Measurements from ENCODE around the gene EIF4A2.
"Not testable (repeated sequence)": the region's sequence is repeated elsewhere in the genome, so short reads cannot be mapped to it uniquely, and the experiment has no call there.

EIF4A2 gene

DNA sequence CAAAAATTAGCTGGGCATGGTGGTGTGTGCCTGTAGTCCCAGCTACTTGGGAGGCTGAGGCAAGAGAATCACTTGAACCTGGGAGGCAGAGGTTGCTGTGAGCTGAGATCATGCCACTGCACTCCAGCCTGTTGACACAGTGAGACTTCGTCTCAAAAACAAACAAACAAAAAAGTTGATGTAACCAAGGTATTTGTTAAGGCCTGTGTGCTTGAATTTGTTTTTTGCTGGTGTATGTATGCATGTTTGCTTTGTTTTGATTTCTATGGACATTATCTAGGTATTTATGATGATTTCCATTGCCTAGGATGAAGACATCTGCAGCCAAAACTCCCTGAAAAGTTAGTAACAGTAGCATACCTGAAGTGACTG, 39.0 kb downstream of the EIF4A2 start:
- DNase-seq, result not testable (repeated sequence)

DNA sequence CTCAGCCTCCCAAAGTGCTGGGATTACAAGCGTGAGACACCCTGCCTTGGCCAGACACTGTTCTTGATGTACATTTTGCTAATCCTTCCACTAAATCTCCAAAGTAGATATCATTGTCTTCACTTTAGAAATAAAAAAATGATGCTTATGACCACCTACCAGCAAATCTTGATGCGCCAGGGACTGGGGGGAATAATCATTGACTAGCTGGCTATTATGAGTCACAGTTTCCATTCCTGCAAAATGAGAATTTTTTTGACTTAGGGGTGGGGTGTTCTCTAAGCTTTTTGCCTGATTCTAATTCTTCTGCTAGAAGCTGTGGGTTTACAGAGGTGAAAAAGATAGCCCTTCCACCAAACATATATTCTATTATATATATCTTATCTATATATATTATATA, 40.0 kb downstream of the EIF4A2 start:
- no peak for DNase-seq

DNA sequence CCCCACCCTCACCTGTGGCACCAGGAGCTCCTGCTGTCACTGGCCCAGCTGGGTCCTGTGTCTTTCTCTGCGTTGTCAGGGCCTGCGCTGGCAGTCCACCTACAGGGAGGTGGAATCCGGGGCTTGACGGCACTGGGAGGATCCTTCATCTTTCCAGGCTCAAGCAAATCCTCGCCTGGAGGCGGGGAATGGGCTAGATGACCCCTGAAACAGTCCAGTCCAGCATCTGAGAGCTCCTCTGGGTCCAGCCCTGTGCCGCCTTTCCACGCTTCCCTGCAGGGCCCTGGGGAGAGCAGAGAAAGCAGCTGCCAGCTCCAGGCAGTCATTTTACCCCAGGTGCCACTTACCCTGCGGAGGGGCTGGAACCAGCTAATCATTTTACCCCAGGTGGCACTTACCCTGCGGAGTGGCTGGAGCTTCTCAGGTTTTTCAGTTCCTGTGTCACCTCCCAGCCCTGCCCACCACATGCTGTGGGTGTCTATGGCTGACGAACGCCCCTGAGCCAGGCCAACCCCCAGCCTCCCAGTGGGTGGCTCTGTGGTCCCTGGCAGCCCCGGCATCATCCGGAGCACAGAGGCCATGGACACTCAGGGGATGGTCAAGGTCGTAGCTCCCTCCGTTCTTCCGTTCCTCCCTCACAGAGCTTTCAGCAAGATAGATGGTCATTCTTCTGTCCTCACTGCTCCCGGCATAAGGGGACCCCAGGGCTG, 41.2 kb downstream of the EIF4A2 start:
- peak; percentile 88 for DNase-seq

DNA sequence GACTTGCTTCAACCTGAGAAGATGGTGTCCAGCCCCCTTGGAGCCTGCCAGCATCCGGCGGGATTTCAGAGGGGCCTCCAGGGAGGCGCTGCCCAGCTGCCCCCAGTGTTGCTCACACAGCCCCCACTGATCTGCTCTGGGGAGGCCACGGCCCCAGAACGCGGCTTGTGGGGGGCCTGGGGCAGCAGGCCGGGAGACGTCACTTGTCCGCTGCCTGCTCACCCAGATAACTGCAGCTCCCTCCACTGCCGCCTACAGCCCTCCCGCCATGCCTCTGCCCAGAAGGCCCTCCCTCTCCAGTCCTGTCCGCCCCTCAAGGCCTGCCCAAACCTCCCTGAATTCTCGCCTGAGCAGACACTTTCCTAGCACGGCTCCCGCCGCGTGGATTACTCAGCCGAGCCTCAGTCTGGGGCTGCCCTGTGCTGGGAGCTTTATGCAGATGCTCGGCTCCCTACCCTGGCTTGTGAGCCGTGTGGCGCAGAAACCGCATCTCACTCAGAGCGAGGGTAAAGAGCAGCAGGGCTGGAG, 42.0 kb downstream of the EIF4A2 start:
- DNase-seq, result peak; percentile 63

DNA sequence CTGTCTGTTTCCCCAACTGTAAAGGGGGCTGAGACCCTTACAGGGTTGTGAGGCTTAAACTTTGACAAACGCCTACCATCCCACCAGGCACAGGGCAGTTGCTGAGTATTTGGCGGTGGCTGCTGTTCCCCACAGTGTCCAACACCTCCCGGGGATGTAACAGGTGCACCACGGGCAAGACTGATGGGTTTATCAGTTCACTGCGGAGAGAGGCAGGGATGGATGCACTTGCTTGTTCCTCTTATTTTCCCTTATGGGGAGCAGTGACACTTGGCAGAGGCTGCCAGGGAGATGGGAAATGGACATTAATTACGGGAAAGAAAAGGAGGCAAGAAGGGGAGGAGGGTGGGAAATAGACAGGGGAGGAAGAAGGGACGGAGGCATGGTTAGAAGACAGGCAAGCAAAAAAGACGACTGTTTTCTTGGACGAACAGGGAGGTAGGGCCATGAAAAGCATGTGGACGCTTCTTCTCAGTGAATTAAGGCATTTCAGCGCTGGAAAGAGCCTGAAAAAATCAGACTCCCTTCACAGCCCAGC, 42.6 kb downstream of the EIF4A2 start:
- no peak for DNase-seq

DNA sequence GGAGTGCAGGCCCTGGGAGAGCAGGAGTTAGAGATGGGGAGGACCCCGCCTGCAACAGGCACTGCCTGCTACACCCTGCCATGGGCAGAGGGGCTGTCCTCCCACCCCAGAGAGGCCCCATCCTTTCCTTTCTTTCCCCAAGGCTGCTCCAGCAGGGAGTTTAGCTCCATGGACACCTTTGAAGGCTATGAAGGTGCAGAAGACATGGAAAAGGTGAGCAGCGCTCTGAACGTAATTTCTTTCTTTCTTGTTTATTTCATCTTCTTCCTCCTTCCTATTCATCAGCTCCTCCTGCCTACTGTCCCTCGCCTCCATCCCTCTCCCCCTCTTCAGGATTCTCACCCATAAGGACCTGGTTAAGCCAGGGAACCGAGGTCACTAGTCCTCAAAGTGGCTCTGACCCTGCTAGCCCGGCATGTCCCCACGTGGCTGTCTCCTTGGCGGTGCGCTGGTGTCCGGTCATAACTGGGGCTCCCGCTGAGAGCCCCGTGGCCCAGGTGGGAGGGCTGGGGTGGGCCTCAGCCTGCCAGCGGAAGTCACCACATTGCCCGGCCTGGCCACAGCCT, 43.1 kb downstream of the EIF4A2 start:
- DNase-seq, result no peak

DNA sequence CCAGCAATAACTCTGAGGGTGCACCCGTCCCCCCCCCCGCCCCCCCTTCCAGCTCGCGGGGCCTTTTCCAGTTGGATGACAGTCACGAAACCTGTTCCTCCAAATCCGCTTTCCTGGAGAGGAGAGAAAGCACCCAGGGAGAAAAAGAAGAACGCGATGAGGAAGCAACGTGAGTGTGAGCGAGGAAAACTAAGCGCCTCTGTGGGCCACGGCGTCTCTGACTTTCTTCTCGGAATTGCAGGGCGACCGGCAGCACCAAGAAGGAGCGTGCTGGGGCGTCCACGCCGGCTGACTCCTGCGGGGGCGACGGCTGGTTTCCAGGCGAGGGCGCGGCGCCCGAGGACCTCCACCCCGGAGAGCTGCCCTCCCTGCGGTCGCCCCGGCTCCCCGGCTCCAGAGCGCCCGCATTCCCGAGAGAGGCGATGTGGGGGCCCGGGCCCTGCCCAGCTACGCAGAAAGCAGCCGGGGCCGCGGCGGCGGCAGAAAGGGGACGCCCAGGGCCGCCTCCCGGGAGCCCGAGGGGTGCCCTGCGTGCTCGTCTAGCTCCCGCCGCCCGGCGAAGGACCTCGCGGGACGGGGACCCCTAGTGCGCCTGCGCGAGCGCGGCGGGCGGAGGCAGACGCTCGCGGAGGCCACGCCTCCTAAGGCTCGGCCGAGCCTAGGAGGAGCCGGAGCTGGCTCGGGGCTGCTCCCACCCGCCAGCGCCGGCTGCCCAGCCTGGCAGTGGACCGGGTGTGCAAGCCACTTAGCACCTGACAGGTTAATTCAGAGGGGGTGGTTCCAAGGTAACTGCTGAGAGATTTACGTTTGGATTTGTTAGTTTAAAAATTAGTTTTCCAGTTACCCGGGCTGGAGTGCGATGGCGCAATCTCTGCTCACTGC, 43.8 kb downstream of the EIF4A2 start:
- DNase-seq, result peak; percentile 95

DNA sequence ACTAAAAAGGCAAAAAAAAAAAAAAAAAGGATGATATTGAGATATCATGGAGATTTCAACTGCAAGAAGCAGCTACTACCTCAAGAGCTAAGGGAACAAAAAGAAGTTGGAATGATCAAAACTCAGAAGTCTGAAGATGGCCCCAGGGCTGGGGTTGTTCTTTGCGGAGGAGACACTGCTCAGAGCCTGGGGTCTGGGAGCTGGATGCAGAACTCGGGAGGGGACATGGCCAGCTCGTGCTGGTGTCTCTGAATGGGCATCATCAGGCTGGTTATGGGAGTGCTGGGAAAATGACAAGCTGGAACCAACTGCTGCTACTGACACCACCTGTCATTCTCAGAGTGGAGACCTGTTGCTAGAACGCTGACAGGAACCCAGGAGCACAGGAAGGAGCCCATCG, 45.0 kb downstream of the EIF4A2 start:
- no peak for DNase-seq

GRCh38 chr3:186831798-186832197, 48.4 kb downstream of the EIF4A2 start:
- no peak for DNase-seq

DNA sequence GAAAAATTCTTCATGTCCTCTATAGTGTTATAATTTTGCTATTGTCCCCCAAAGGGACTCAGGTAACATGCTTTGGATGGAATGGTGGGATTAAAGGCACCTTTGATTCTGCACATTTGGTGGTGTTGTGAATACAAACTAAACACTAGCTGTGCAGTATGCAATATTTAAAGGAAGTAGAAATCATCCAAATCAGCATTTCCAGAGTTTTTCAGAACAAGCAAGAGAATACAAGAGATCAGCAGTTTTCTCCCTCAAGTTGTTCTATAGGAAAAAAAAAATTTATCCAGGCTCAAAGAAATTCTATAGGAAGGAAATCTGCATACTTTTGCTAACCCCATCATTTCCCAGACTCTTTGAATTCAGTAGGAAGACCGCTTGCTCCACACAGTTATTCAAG, 48.9 kb downstream of the EIF4A2 start:
- no peak for DNase-seq
